DMS79 treated with DMSO at 0.1 percent for 48 hours (cell line): ENCODE data around the gene MAP1A.

Experiments used
- DNase-seq: peaks from one replicate; lab custom pipeline; 2025; lab: John Stamatoyannopoulos, UW

MAP1A gene

GRCh38 chr15:43517354-43518196, at the start of gene MAP1A:
Gene MAP1A, plus strand, starts transcription at chr15:43517608. Its CDS starts 3,866 bp downstream, at chr15:43521474.
- peak; percentile 21 for DNase-seq

- no peak for DNase-seq
Observed at GRCh38 chr15:43469867-43470266, 47.5 kb upstream of the MAP1A start.

DNA sequence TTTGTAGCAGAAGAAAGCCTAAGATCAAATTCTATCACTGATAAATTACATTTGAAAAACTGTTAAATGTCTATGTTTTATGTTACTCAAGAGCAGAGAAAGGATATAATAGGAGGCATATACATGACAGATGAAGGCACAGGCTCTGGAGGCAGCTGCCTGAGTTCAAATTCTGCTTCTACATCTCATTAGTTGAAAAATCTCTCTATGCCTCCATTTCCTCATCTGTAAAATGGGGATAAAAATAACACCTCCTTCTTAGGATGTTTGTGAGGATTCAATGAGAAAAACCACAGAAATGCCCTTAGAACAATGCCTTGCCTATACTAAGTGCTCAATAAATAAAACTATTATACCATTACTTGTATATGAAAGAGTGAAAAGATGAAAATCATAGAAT, 45.4 kb upstream of the MAP1A start:
- no peak for DNase-seq

- DNase-seq: no peak
Observed at GRCh38 chr15:43473885-43474284, 43.5 kb upstream of the MAP1A start.

- no peak for DNase-seq
Observed at GRCh38 chr15:43483297-43484128, 33.9 kb upstream of the MAP1A start.

- no peak for DNase-seq
Observed at GRCh38 chr15:43484455-43484854, 33.0 kb upstream of the MAP1A start.

GRCh38 chr15:43487271-43487895, 30.0 kb upstream of the MAP1A start:
- no peak for DNase-seq

GRCh38 chr15:43488790-43489189, 28.6 kb upstream of the MAP1A start:
- no peak for DNase-seq

GRCh38 chr15:43489191-43489590, 28.2 kb upstream of the MAP1A start:
- DNase-seq: no peak

DNA sequence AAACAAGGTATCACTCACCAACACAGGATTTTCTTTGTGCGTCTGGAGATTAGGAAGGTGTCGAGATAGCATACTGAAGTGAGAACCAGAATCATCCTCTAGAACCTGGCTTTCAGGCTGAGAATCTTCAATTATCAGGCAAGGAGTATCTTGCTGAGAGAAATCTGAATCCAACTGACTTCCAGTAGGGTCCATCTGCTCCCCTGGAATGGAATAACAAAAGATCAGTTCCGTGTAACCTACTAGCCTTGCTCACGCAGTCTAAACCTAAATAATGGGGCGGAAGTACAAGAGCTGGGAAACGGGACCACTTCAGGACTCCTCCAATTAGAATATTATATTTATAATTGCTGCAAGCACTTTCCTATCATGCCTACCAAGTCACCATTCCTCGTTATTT, 25.1 kb upstream of the MAP1A start:
- peak; percentile 2 for DNase-seq

DNA sequence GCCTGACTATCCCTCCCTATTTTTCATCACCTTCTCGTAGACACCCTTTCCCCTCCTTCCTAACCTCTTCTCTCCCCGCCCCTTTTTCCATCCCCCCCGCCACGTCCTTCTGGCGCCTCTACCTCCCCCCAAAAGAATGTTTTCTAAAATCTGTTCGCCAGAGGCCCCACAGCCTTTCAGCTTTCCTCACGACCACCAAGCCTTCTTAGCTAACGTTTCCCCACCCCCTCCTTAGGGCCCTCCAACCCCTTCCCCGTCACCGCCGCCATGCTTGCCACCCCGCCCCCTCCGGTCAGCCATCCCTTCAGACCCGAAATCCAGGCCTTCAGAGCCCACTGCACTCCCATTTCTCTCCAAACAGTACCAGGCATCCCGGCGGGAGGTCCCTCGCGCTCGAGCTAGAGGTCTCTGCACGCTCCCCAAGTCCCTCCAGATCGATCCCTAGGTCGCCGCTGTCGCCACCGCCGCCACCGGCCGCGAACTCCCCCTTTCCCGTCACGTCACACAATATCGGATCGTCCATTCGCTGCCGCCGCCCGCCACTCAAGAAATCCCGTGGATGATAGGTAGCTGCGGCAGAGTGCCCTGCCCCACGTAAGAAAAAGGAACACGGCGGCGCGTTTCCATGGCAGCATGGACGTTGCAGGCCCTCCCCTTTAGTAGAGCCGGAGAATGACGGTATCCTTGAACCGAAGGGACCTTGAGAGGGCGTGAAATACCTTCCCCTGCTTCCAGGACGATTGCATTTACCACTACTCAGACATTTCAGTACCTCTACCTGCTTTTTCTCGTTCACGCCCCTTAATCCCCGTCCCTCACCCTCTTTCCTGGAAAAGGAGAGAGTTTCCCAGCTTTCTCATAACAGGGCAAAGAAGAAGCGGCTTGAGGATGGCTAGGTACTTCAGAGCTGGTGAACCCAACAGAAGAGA, 24.5 kb upstream of the MAP1A start, which contains the start of gene TP53BP1:
TSS of gene TP53BP1 (minus strand) at position 484 of the 929 bp plus-strand sequence. CDS start at position 371, 113 bp downstream.
- DNase-seq: peak; percentile 82

DNA sequence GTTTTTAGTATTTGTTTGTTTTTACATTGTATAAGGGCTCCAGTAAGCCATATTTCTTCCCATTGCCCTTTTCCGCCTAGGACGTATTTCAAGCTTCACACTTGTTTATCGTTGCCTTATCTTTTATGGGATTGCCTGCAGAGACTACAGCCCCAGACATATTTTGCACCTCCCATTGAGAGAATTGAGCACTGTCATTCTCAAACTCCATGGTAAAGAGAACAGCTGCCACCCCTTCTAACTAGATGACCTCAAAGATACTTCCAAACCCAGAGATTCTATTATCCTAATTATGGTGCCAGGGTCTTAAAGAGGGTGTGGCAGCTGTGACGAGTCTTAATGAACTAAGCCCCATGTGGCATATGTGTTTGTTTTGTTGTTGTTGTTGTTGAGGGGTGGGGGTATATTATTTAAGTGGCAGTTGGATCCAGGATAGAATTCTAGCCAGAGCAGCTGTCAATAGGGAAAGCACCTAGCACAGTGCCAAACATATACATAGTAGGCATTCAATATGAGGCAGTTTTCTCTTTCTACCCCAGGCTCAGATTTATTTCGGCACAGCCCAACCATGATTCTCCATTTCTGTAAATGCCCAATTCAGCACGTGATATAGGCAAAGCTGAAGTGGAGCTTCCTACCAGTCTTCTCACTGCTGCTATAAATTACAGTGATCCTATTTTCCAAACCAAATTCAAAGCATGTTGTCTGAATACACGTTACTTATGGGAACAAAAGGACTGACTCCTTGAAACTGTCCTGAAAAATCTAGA, 23.5 kb upstream of the MAP1A start:
- DNase-seq: no peak

- DNase-seq: no peak
Observed at GRCh38 chr15:43498990-43499389, 18.4 kb upstream of the MAP1A start.

DNA sequence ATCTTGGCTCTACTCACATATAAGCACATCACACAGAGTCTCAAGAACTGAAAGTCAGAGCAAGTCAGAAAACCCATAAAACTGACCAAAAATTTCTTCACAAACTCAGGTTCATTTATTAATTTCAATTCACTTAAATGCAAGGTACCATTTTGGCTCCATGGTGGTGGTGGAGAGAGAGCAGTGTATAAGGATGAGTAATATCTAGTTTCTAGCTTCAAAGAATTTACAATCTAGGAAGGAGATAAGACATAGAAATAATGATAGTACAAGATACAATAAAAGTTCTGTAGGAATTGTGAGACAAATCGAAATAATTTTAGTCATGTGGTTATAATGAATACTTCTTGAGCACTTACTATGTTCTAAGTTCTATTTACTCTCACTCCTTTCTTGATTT, 17.8 kb upstream of the MAP1A start:
- no peak for DNase-seq

DNA sequence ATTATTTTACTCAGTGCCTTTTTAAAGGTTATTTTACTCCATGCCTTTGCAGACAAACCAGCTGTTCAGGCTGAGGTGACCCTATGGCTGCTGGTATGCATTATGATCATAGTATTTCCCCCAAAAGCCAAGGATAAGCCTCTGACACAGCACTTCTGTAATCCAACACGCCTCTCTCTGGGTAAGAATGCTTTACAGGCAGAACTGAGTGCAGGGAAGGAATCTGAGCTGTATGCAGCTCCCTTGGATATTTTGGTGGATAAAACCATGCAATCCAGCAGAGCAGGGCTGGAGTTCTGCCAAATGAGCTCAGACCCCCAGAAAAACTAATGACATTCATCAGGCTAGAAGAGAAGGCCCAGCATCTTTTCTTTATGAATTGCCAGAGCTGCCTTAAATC, 11.7 kb upstream of the MAP1A start:
- DNase-seq: no peak

DNA sequence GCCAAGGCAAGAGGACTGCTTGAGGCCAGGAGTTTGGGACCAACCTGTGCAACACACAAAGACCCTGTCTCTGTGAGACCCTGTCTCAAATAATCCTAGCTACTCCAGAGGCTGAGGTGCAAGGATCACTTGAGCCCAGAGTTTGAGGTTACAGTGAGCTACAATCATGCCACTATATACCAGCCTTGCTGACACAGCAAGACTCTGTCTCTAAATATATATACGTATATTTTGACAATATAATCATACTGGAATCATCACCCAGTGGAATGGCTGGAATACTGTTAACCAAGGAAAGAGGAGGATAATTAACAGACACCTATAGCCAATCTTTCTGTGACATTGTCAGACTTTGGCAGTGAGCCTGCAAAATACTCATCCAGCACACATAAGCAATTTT, 9.0 kb upstream of the MAP1A start:
- no peak for DNase-seq

- no peak for DNase-seq
Observed at GRCh38 chr15:43508991-43509659, 8.3 kb upstream of the MAP1A start.

GRCh38 chr15:43509660-43510199, 7.7 kb upstream of the MAP1A start:
- DNase-seq: peak; percentile 31

GRCh38 chr15:43510200-43511011, 7.0 kb upstream of the MAP1A start:
- peak; percentile 85 for DNase-seq
